GM10266 (cell line): Measurements from ENCODE around the gene PIK3R1.
A peak's percentile ranks its signal among the peaks of the same experiment; 100 is the strongest.

Experiments used
- DNase-seq: peaks from one replicate; pipeline ENCODE4 v3.0.0; 2012; ENCODE audit errors: extremely low spot score
- TF ChIP-seq, protein P1 (sequence below): IDR thresholded peaks from 2 replicates; pipeline ENCODE4 v1.5.1; 2012; ENCODE audit warnings: mild to moderate bottlenecking, low read depth; ENCODE audit not compliant: control insufficient read depth, insufficient read depth; ENCODE audit errors: missing control alignments

PIK3R1 gene

DNA sequence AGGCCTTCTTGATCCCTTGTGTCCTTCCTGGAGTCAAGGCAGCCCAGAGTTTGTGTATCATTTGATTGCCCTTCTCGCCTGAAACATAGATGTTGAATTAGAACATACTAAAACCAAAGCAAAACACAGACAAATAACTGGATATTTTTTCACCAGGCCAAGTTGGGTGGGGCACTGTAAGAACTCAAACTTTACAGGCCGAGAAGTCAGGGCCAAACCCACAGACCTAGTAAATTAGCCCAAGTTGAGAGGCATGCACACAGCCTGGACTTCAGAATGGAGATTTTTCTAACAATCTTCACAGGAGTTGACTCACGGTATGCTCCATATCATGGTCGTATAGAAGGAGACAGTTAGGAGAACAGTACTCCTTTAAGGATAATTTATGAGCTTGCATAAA lies 121.7 kb downstream of the PIK3R1 start:
- no peak for DNase-seq
- TF ChIP-seq, protein P1, sequence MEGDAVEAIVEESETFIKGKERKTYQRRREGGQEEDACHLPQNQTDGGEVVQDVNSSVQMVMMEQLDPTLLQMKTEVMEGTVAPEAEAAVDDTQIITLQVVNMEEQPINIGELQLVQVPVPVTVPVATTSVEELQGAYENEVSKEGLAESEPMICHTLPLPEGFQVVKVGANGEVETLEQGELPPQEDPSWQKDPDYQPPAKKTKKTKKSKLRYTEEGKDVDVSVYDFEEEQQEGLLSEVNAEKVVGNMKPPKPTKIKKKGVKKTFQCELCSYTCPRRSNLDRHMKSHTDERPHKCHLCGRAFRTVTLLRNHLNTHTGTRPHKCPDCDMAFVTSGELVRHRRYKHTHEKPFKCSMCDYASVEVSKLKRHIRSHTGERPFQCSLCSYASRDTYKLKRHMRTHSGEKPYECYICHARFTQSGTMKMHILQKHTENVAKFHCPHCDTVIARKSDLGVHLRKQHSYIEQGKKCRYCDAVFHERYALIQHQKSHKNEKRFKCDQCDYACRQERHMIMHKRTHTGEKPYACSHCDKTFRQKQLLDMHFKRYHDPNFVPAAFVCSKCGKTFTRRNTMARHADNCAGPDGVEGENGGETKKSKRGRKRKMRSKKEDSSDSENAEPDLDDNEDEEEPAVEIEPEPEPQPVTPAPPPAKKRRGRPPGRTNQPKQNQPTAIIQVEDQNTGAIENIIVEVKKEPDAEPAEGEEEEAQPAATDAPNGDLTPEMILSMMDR = no peak

GRCh38 chr5:68339921-68340321 lies 124.4 kb downstream of the PIK3R1 start:
- TF ChIP-seq, protein P1 = no peak
- DNase-seq = no peak

DNA sequence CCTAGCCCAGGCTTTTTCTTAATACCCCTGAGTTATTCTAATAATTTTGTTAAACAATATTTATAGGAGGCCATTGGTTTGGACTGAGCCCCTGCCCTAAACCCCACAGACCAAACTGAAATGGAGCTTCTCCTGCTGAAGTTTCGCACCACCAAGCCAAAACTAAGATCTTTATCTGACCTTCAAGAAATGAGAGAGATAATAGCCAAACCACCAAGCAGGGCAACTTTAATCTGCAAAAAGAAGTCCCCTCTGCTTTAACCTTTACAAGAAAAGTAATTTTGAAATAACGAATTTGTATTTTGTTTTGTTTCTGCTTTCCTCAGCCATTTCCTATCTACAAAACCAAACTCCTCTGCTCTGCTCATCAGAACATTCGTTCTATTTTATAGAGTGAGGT lies 125.5 kb downstream of the PIK3R1 start:
- TF ChIP-seq, protein P1 = no peak
- no peak for DNase-seq

DNA sequence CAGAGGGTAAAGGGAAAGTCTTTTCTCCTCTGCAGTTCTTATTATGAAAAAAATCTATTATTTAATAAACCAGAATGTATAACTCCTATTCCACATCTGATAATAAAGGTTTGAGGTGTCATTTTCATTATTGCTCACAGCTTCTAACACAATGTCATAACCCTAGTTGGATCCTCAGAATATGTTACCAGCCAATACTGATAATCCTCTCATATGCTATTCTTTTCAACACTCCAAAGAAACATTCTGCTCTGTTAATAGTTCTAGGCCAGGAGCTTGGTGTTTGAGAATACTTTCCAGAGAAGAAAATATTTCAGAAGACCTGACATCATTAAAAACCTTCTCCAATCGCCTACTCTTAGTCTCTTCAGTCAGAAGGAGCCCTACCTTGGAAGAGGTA lies 127.1 kb downstream of the PIK3R1 start:
- TF ChIP-seq, protein P1 = no peak
- DNase-seq = no peak

DNA sequence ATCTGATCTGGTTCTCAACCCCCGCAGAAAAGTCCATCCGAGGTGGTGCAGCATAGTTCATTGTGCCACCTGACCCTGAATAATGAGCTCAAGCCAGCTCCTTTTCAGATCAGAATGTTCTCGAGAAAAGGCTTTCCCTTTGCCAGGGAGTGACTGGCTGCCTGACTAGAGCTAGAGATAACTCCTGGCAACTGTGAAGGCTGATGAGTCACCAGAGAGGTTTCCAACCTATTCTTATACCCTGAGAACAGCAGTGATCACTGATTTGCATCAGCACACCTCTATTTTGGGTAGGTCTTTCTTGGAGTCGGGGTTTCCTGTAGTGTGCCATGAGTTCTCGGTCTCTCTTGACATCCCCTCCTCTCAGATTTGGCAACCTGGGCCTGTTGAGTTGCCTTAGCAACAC lies 127.9 kb downstream of the PIK3R1 start:
- DNase-seq = peak; percentile 47

GRCh38 chr5:68344447-68345111 lies 129.0 kb downstream of the PIK3R1 start:
- peak; percentile 30 for DNase-seq
- TF ChIP-seq, protein P1 = no peak

More for the DNA sequence above, 127.9 kb downstream of the PIK3R1 start:
- TF ChIP-seq, protein P1 = no peak

DNA sequence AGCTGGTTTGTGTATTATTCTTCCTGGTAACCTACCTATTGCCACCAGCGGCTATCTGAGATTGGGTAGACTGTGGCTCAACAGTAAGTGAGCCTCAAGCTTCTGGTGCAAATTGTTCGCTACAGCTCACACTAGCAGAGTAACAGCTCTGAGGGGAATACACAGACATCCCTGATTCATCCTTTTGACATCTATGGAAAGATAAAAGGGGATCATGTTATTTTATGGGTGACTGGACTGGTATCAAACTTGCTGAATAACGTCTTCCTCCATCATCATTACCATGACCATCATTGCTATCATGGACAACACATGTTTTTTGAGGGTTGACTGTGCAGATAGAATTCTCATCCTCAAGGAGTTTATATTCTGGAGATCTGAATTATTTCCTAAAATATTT lies 129.6 kb downstream of the PIK3R1 start:
- TF ChIP-seq, protein P1 = no peak

More for the DNA sequence above, 129.6 kb downstream of the PIK3R1 start:
- DNase-seq = no peak
